ENCODE results near the gene GRN.

DNA sequence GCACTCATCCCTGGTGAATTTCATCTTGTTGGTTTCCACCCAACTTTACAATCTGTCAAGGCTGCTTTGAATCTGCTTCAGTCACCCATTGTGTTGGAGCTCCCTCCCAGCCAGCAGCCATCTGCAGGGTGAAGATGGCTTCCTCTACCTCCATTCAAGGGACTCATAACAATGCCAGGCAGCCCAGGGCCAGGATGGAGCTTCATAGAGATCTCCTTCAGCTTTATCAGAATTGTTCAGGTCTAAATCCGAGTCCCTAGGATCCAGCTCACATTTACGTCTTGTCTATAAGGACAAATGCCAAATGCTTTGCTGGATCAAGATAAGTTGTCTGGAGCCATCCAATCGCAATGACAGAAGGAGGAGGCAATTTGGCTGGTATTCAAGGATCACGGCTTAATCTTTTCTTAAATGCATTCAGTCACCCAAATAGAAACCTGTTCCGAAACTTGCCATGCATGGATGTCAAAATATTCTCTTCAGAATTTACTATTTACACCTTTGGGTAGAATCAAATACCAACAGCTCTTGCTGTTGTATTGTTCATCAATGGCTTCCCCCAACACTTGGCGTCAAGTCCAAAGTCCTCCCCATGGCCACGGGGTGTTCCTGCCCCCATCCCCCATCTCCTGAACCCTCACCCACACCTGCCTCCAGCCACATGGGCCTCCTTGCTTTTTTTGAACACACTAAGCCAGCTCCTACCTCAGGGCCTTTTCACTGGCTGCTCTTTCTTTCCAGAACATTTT is 22.3 kb downstream of the GRN start:
- TF ChIP-seq CTCF (IDR thresholded peaks at IDR 0.05) (no peak), EP300 (IDR thresholded peaks at IDR 0.05) (no peak), POLR2AphosphoS5 (IDR thresholded peaks at IDR 0.05) (no peak)
